DND-41 (cell line): ENCODE measurements around the gene TMEM132D.

Experiments used
- ATAC-seq: fragments of 200-7000 bp; cut with Tn5 transposase; 3 replicates; pipeline ENCODE4 v1.9.1; 2021; ENCODE audit warnings: low read depth; ENCODE audit not compliant: insufficient read depth
- DNase-seq: peaks from one replicate; pipeline ENCODE4 v3.0.0-alpha.2; 2020
- H2AFZ ChIP-seq: 2 replicates; pipeline ENCODE4 v1.6.0; 2012; ENCODE audit warnings: low read depth, low read length
- H3K27ac ChIP-seq: 2 replicates; pipeline ENCODE4 v1.5.1; 2012; ENCODE audit warnings: low read length, inconsistent platforms
- H3K27me3 ChIP-seq: fragments of 200-600 bp; sonication (generic); 2 replicates; pipeline ENCODE4 v1.6.0; 2012; ENCODE audit warnings: low read length, mild to moderate bottlenecking, inconsistent platforms; ENCODE audit not compliant: insufficient read depth, poor library complexity
- H3K36me3 ChIP-seq: 2 replicates; pipeline ENCODE4 v1.5.1; 2012; ENCODE audit warnings: low read length, inconsistent platforms; ENCODE audit not compliant: insufficient read depth
- H3K4me1 ChIP-seq: 2 replicates; pipeline ENCODE4 v1.5.1; 2012; ENCODE audit warnings: mild to moderate bottlenecking, low read length; ENCODE audit not compliant: insufficient read depth
- H3K4me2 ChIP-seq: 2 replicates; pipeline ENCODE4 v1.6.0; 2012; ENCODE audit warnings: mild to moderate bottlenecking, moderate library complexity, low read length, inconsistent platforms; ENCODE audit not compliant: insufficient read depth
- H3K4me3 ChIP-seq, 2 experiments: fragments of 200-600 bp in 1 of 2; shearing (Covaris generic) in 1 of 2; 2 replicates each; pipeline ENCODE4 v1.5.1; 2012 to 2016; ENCODE audit warnings: inconsistent platforms in 2 of 2, low read length in 2 of 2, mild to moderate bottlenecking in 2 of 2, low read depth in 1 of 2, moderate library complexity in 1 of 2
- H3K79me2 ChIP-seq: 2 replicates; pipeline ENCODE4 v1.6.0; 2012; ENCODE audit warnings: low read length, inconsistent platforms; ENCODE audit not compliant: insufficient read depth
- H3K9ac ChIP-seq: 2 replicates; pipeline ENCODE4 v1.6.0; 2012; ENCODE audit warnings: low read depth, mild to moderate bottlenecking, inconsistent platforms, low read length, moderate library complexity
- H3K9me3 ChIP-seq: 2 replicates; pipeline ENCODE4 v1.5.1; 2012; ENCODE audit warnings: low read length, moderate library complexity, mild to moderate bottlenecking, inconsistent platforms; ENCODE audit not compliant: insufficient read depth, severe bottlenecking
- H4K20me1 ChIP-seq: 2 replicates; pipeline ENCODE4 v1.6.0; 2012; ENCODE audit warnings: low read length; ENCODE audit not compliant: insufficient read depth
- CTCF ChIP-seq: IDR thresholded peaks from 2 replicates; pipeline ENCODE4 v1.5.1; 2012; ENCODE audit warnings: borderline replicate concordance, low read length, moderate library complexity, mild to moderate bottlenecking; ENCODE audit not compliant: poor library complexity, severe bottlenecking; ENCODE audit errors: extremely low read depth
- EZH2 ChIP-seq: IDR thresholded peaks from 3 replicates; pipeline ENCODE4 v1.6.1; 2012; ENCODE audit warnings: borderline replicate concordance, low read depth, mild to moderate bottlenecking, moderate library complexity, low read length, inconsistent platforms; ENCODE audit not compliant: severe bottlenecking

The TMEM132D gene

GRCh38 chr12:129335773-129336172, 568.1 kb downstream of the TMEM132D start:
- ATAC-seq (no peak), DNase-seq (no peak)
- H3K4me3 ChIP-seq, result no peak overlapping the region
- peaks cover 6% of the 10 kb centered on the region for H3K4me1 ChIP-seq
- H3K36me3 ChIP-seq, result no peaks in the 10 kb centered on the region
- H3K4me2 ChIP-seq, result no peak overlapping the region
- no peaks in the 10 kb centered on the region for H3K79me2 ChIP-seq
- H3K27me3 ChIP-seq, result no peaks in the 10 kb centered on the region
- TF ChIP-seq EZH2 (no peak), CTCF (no peak)
- no peak overlapping the region for H3K27ac ChIP-seq
- H2AFZ ChIP-seq, result no peak overlapping the region
- no peaks in the 10 kb centered on the region for H3K9me3 ChIP-seq
- no peaks in the 10 kb centered on the region for H4K20me1 ChIP-seq
- H3K9ac ChIP-seq, result no peak overlapping the region

- no peak overlapping the region for H2AFZ ChIP-seq
- H3K79me2 ChIP-seq, result no peaks in the 10 kb centered on the region
- ATAC-seq (no peak), DNase-seq (no peak)
- H3K36me3 ChIP-seq, result no peaks in the 10 kb centered on the region
- no peaks in the 10 kb centered on the region for H3K27me3 ChIP-seq
- no peak overlapping the region for H3K4me3 ChIP-seq
- TF ChIP-seq EZH2 (no peak), CTCF (no peak)
- no peak overlapping the region for H3K27ac ChIP-seq
- H3K4me1 ChIP-seq, result peaks cover 6% of the 10 kb centered on the region
- no peaks in the 10 kb centered on the region for H4K20me1 ChIP-seq
- H3K4me2 ChIP-seq, result no peak overlapping the region
- H3K9me3 ChIP-seq, result no peaks in the 10 kb centered on the region
- no peak overlapping the region for H3K9ac ChIP-seq
These were observed 571.5 kb downstream of the TMEM132D start for GRCh38 chr12:129332286-129332685.

- H3K79me2 ChIP-seq, result no peaks in the 10 kb centered on the region
- H3K9me3 ChIP-seq, result no peaks in the 10 kb centered on the region
- H3K27ac ChIP-seq, result no peak overlapping the region
- H3K9ac ChIP-seq, result no peak overlapping the region
- H3K4me3 ChIP-seq, result no peak overlapping the region
- H3K36me3 ChIP-seq, result no peaks in the 10 kb centered on the region
- TF ChIP-seq CTCF, result no peak
- no peak for TF ChIP-seq EZH2
- no peaks in the 10 kb centered on the region for H4K20me1 ChIP-seq
- H3K27me3 ChIP-seq, result no peaks in the 10 kb centered on the region
- peaks cover 6% of the 10 kb centered on the region for H3K4me1 ChIP-seq
- H3K4me2 ChIP-seq, result no peak overlapping the region
- ATAC-seq, result no peak
- DNase-seq, result no peak
- no peak overlapping the region for H2AFZ ChIP-seq
These were observed 572.3 kb downstream of the TMEM132D start for GRCh38 chr12:129331356-129332085.

GRCh38 chr12:129328235-129328634, 575.6 kb downstream of the TMEM132D start:
- no peaks in the 10 kb centered on the region for H3K79me2 ChIP-seq
- H3K4me2 ChIP-seq, result no peak overlapping the region
- H3K27ac ChIP-seq, result no peak overlapping the region
- TF ChIP-seq EZH2, result no peak
- TF ChIP-seq CTCF, result no peak
- no peaks in the 10 kb centered on the region for H3K27me3 ChIP-seq
- no peaks in the 10 kb centered on the region for H3K36me3 ChIP-seq
- H3K4me3 ChIP-seq, result no peak overlapping the region
- no peak for ATAC-seq
- H3K4me1 ChIP-seq, result peaks cover 6% of the 10 kb centered on the region
- DNase-seq, result no peak
- no peak overlapping the region for H3K9ac ChIP-seq
- H4K20me1 ChIP-seq, result no peaks in the 10 kb centered on the region
- H3K9me3 ChIP-seq, result no peaks in the 10 kb centered on the region
- no peak overlapping the region for H2AFZ ChIP-seq
